Panc1 (cell line): ENCODE results near the gene KCNQ1OT1. TPM values are rescaled to one million over a fixed set of nuclear protein-coding genes. Genes with fewer than 3 reads are reported as not detected.
A peak's percentile ranks its signal among the peaks of the same experiment; 100 is the strongest.

Experiments used
- ATAC-seq: fragments of 200-7000 bp; cut with Tn5 transposase; 2 replicates; pipeline ENCODE4 v1.9.1; 2020; ENCODE audit warnings: mild to moderate bottlenecking, moderate library complexity
- BruUV-seq: library from RNA; stranded (reverse); fragments of 400-500 nt; replicated peaks from 2 replicates; lab custom pipeline; 2021; lab: Mats Ljungman, UMichigan
- CTCF ChIA-PET: fragments of 300-600 bp; sonication (Branson Sonifier 250); formaldehyde crosslinking; loops from one replicate; lab custom pipeline; 2022; ENCODE audit warnings: antibody characterized with exemption; lab: Charles Lee
- POLR2A ChIA-PET: fragments of 300-600 bp; sonication (Branson Sonifier 250); formaldehyde crosslinking; loops from one replicate; lab custom pipeline; 2022; ENCODE audit warnings: antibody characterized with exemption; lab: Charles Lee
- DNase-seq: peaks from one replicate; pipeline ENCODE4 v3.0.0-alpha.2; 2010; ENCODE audit warnings: low read depth, low spot score
- H3K27ac ChIP-seq: 2 replicates; pipeline ENCODE4 v1.5.1; 2011; ENCODE audit warnings: mild to moderate bottlenecking, low read length, inconsistent platforms
- H3K27me3 ChIP-seq: fragments of 200-500 bp; sonication (Bioruptor generic); 2 replicates; pipeline ENCODE4 v1.6.0; 2014; ENCODE audit warnings: low read length, inconsistent platforms; ENCODE audit not compliant: control insufficient read depth, insufficient read depth
- H3K36me3 ChIP-seq: fragments of 200-500 bp; sonication (Bioruptor generic); 2 replicates; pipeline ENCODE4 v1.5.1; 2014; ENCODE audit warnings: inconsistent platforms, mild to moderate bottlenecking, low read length, moderate library complexity; ENCODE audit not compliant: control insufficient read depth, insufficient read depth
- H3K4me1 ChIP-seq: 2 replicates; pipeline ENCODE4 v1.5.1; 2011; ENCODE audit warnings: inconsistent platforms, mild to moderate bottlenecking, low read length, moderate library complexity; ENCODE audit not compliant: control insufficient read depth, insufficient read depth
- H3K4me3 ChIP-seq, 2 experiments: 2 replicates each; pipeline ENCODE4 v1.5.1; 2011 to 2012; ENCODE audit warnings: low read depth in 2 of 2, low read length in 2 of 2, mild to moderate bottlenecking in 2 of 2, inconsistent platforms in 1 of 2, moderate library complexity in 1 of 2
- H3K9me3 ChIP-seq: fragments of 200-500 bp; sonication (Bioruptor generic); 2 replicates; pipeline ENCODE4 v1.5.1; 2014; ENCODE audit warnings: low read depth, mild to moderate bottlenecking, inconsistent platforms, low read length, moderate library complexity; ENCODE audit not compliant: control insufficient read depth, insufficient read depth
- CTCF ChIP-seq: fragments of 450-650 bp; IDR thresholded peaks from 2 replicates; pipeline ENCODE4 v1.5.1; 2017; ENCODE audit warnings: mild to moderate bottlenecking
- POLR2AphosphoS5 ChIP-seq: IDR thresholded peaks from 2 replicates; pipeline ENCODE4 v1.6.1; 2012; ENCODE audit warnings: mild to moderate bottlenecking, low read depth, low read length, moderate library complexity
- REST ChIP-seq, 2 experiments: IDR thresholded peaks; 2 replicates each; pipeline ENCODE4 v1.6.1; 2011 to 2012; ENCODE audit warnings: low read depth in 2 of 2, control low read depth in 1 of 2, low read length in 1 of 2, mild to moderate bottlenecking in 1 of 2, moderate library complexity in 1 of 2; ENCODE audit not compliant: insufficient read depth in 1 of 2
- SIN3A ChIP-seq: IDR thresholded peaks from 2 replicates; pipeline ENCODE4 v1.6.1; 2012; ENCODE audit warnings: low read depth, mild to moderate bottlenecking, low read length, moderate library complexity, borderline replicate concordance; ENCODE audit not compliant: insufficient read depth
- TCF7L2 ChIP-seq: IDR thresholded peaks from 2 replicates; pipeline ENCODE4 v1.6.1; 2011; ENCODE audit warnings: mild to moderate bottlenecking, low read depth, low read length, inconsistent platforms
- in situ Hi-C: cut with HindIII; loops from 2 replicates; pipeline ENCODE4 v1.10.0; 2016; ENCODE audit warnings: low sequenced_read_pairs, low pct_unique_long_range_greater_than_20kb
- intact Hi-C: fragments of 100-400 bp; cut with micrococcal nuclease; formaldehyde crosslinking; loops from one replicate; pipeline ENCODE4 v1.10.0; 2022; ENCODE audit not compliant: unreplicated experiment
- total RNA-seq: library from RNA; stranded (reverse); gene quantifications from one replicate; pipeline ENCODE4 v1.2.1, GENCODE V29; 2021; ENCODE audit not compliant: unreplicated experiment

KCNQ1OT1 gene
- total RNA-seq, 1 experiment from 2014 or later: 1.3 TPM

GRCh38 chr11:2700415-2701211, 819 bp upstream of the KCNQ1OT1 start:
- ChIA-PET POLR2A (no interaction called here), CTCF (interaction anchor here (0.6 kb wide), 1 partner anchor 1054 kb away, joined by 4 read pairs; no protein-coding TSS in a partner anchor)
- no peaks in the 10 kb centered on the region for H3K36me3 ChIP-seq
- peak overlapping the region; percentile 75 for H3K27ac ChIP-seq
- TF ChIP-seq SIN3A (no peak), TCF7L2 (0 out of 2 replicates have a peak, but pooled peaks have one; percentile 2)
- H3K4me1 ChIP-seq: peaks cover 10% of the 10 kb centered on the region
- intact Hi-C loops (no loop called here), in situ Hi-C loops (no loop called here)
- DNase-seq: no peak
- BruUV-seq: no TSS peak
- peak overlapping the region; percentile 62 for H3K4me3 ChIP-seq
- no peaks in the 10 kb centered on the region for H3K9me3 ChIP-seq
- no peaks in the 10 kb centered on the region for H3K27me3 ChIP-seq
- ATAC-seq: peak; percentile 71

DNA sequence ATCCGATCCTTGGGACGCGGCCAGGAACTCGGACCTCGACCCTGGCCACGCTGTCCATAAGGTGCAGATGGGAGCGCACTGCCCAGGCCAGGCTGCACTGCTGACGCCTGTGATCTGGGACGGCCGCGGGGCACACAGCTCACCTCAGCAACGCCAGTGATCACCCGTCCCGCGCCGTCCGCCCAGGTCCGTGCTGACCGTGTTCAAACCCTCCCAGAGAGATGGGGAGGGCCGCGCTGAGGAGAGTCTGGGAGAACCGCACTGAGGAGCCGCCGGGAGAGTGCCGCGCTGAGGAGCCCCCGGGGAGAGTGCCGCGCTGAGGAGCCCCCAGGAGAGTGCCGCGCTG, 636 bp downstream of the KCNQ1OT1 start:
- no peaks in the 10 kb centered on the region for H3K36me3 ChIP-seq
- H3K27ac ChIP-seq: peak overlapping the region; percentile 70
- peak overlapping the region; percentile 62 to 65 for H3K4me3 ChIP-seq
- intact Hi-C loops: loop anchor here (10.0 kb wide), 2 partner anchors 154 to 186 kb away; partner anchors contain the start of gene CDKN1C
- ChIA-PET POLR2A (no interaction called here), CTCF (no interaction called here)
- H3K27me3 ChIP-seq: no peaks in the 10 kb centered on the region
- no peaks in the 10 kb centered on the region for H3K9me3 ChIP-seq
- peaks cover 10% of the 10 kb centered on the region for H3K4me1 ChIP-seq
- in situ Hi-C loops: no loop called here
- BruUV-seq: no TSS peak
- TF ChIP-seq POLR2AphosphoS5 (no peak), SIN3A (no peak), TCF7L2 (no peak), REST (IDR thresholded peaks at IDR 0.05; ENCODE audit: insufficient read depth in 1 of 2, low read depth in 2 of 2, low read length in 1 of 2) (no peak)
- DNase-seq (no peak), ATAC-seq (peak; percentile 10; the same call in 1 of the 2 replicates)

DNA sequence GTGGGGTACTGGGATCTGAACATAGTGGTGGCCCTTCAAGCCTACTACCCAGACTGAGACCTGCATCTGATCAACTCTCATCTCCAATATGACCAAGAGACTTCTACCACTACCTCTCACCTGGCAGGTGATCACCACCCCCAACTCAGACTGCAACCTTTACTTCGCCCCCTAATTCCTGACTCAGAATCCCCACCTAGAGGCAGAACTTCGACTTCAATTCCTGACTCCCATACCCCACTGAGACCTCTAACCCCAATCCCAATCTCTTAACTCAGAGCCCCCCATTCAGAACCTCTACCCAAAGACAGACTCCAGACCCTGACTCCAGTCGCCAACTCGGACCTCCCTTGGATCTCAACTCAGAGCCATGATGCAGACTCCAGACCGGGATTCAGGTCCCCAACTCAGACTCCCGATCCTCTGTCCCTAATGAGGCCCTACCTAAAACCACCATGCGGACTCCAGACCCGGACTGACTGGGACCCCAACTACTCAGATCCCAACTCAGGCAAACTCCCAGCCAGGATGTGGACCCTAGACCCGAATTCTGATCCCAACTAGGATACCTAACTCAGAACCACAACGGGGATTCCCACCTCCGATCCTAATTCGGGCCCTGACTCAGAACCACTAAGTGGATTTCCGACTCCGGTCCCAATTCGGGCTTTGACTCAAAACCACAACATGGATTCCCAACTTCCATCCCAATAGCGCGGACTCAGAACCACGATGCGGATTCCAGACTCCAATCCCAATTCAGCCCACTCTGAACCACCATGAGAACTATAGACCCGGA, 1.2 kb downstream of the KCNQ1OT1 start:
- ATAC-seq (no peak), DNase-seq (no peak)
- BruUV-seq: no TSS peak
- POLR2A ChIA-PET: no interaction called here
- Histone ChIP-seq H3K27me3 (no peaks in the 10 kb centered on the region), H3K36me3 (no peaks in the 10 kb centered on the region), H3K4me3 (peak overlapping the region; percentile 62 to 65), H3K27ac (peak overlapping the region; percentile 70), H3K9me3 (no peaks in the 10 kb centered on the region), H3K4me1 (peaks cover 10% of the 10 kb centered on the region)
- CTCF ChIA-PET: no interaction called here
- no peak for TF ChIP-seq REST (IDR thresholded peaks at IDR 0.05; ENCODE audit: insufficient read depth in 1 of 2, low read depth in 2 of 2, low read length in 1 of 2)
- no peak for TF ChIP-seq CTCF
- TF ChIP-seq SIN3A: no peak
- no peak for TF ChIP-seq TCF7L2
- TF ChIP-seq POLR2AphosphoS5: no peak
- intact Hi-C loops (loop anchor here (10.0 kb wide), 2 partner anchors 154 to 186 kb away; partner anchors contain the start of gene CDKN1C), in situ Hi-C loops (no loop called here)
